A673 (cell line): Measurements from ENCODE around the gene PRR15. TPM values are rescaled to one million over a fixed set of nuclear protein-coding genes. Genes with fewer than 3 reads are reported as not detected.
"Not testable (repeated sequence)": the region's sequence is repeated elsewhere in the genome, so short reads cannot be mapped to it uniquely, and the experiment has no call there.

Experiments used
- BruUV-seq: library from RNA; stranded (reverse); fragments of 400-500 nt; replicated peaks from 2 replicates; lab custom pipeline; 2021; lab: Mats Ljungman, UMichigan
- CTCF ChIA-PET: fragments of 300-600 bp; sonication (Branson Sonifier 250); formaldehyde crosslinking; loops from one replicate; lab custom pipeline; 2022; ENCODE audit warnings: antibody characterized with exemption; lab: Charles Lee
- POLR2A ChIA-PET: fragments of 300-600 bp; sonication (Branson Sonifier 250); formaldehyde crosslinking; loops from one replicate; lab custom pipeline; 2022; ENCODE audit warnings: antibody characterized with exemption; ENCODE audit not compliant: low non-redundant PET; lab: Charles Lee
- DNase-seq: peaks from one replicate; pipeline ENCODE4 v3.0.0-alpha.2; 2015; ENCODE audit warnings: low spot score
- H3K27ac ChIP-seq: fragments of 200-600 bp; sonication (generic); 2 replicates; pipeline ENCODE4 v1.5.1; 2016; ENCODE audit warnings: mixed run types, low read depth, mild to moderate bottlenecking, mixed read lengths, antibody characterized with exemption, low read length; ENCODE audit not compliant: poor library complexity, severe bottlenecking
- H3K27me3 ChIP-seq: fragments of 200-600 bp; sonication (generic); replicated peaks from 2 replicates; pipeline ENCODE4 v1.6.1; 2017; ENCODE audit warnings: mixed run types, low read depth, mild to moderate bottlenecking, mixed read lengths, antibody characterized with exemption, low read length; ENCODE audit not compliant: insufficient read depth, poor library complexity
- H3K36me3 ChIP-seq: fragments of 200-600 bp; sonication (generic); 2 replicates; pipeline ENCODE4 v1.6.1; 2016; ENCODE audit warnings: mixed run types, mild to moderate bottlenecking, mixed read lengths, antibody characterized with exemption, low read length; ENCODE audit not compliant: insufficient read depth, poor library complexity, severe bottlenecking
- H3K4me1 ChIP-seq: fragments of 200-600 bp; sonication (generic); 2 replicates; pipeline ENCODE4 v1.6.1; 2017; ENCODE audit warnings: mixed run types, mild to moderate bottlenecking, mixed read lengths, antibody characterized with exemption, low read length; ENCODE audit not compliant: insufficient read depth, poor library complexity, severe bottlenecking
- H3K4me3 ChIP-seq: fragments of 200-600 bp; sonication (generic); 2 replicates; pipeline ENCODE4 v1.5.1; 2016; ENCODE audit warnings: low read depth, mixed run types, mild to moderate bottlenecking, mixed read lengths, low read length; ENCODE audit not compliant: poor library complexity, severe bottlenecking
- H3K9me3 ChIP-seq: fragments of 200-600 bp; sonication (generic); 2 replicates; pipeline ENCODE4 v1.6.1; 2016; ENCODE audit warnings: mixed run types, low read depth, mild to moderate bottlenecking, mixed read lengths, antibody characterized with exemption, low read length; ENCODE audit not compliant: poor library complexity, severe bottlenecking
- CTCF ChIP-seq: fragments of 300-800, 200-600 bp; sonication (generic); conservative IDR thresholded peaks from 2 replicates; pipeline ENCODE4 v1.5.1; 2017; ENCODE audit warnings: low read depth, mild to moderate bottlenecking, antibody characterized with exemption, low read length, moderate library complexity, mixed read lengths
- EZH2 ChIP-seq: fragments of 200-600 bp; sonication (generic); IDR thresholded peaks from 2 replicates; pipeline ENCODE4 v1.6.1; 2017; ENCODE audit warnings: borderline replicate concordance, low read depth, mild to moderate bottlenecking, mixed read lengths, antibody characterized with exemption, low read length; ENCODE audit not compliant: poor library complexity, severe bottlenecking
- intact Hi-C: fragments of 100-400 bp; cut with micrococcal nuclease; formaldehyde crosslinking; loops from one replicate; pipeline ENCODE4 v1.10.0; 2022; ENCODE audit not compliant: unreplicated experiment
- total RNA-seq: library from RNA; stranded (reverse); gene quantifications from 2 replicates; pipeline ENCODE4 v1.2.3, GENCODE V29; 2021

The PRR15 gene
- total RNA-seq, 1 experiment from 2014 or later: 0.17 TPM

GRCh38 chr7:29523728-29524127 lies 39.9 kb upstream of the PRR15 start:
- POLR2A ChIA-PET: no interaction called here
- Histone ChIP-seq H3K4me1 (no peaks in the 10 kb centered on the region), H3K4me3 (no peak overlapping the region), H3K36me3 (no peaks in the 10 kb centered on the region), H3K9me3 (peaks cover 7% of the 10 kb centered on the region), H3K27me3 (no peaks in the 10 kb centered on the region), H3K27ac (no peak overlapping the region)
- BruUV-seq: no TSS peak
- DNase-seq: no peak
- intact Hi-C loops: no loop called here
- TF ChIP-seq CTCF (no peak), EZH2 (no peak)
- CTCF ChIA-PET: no interaction called here

GRCh38 chr7:29527505-29528108 lies 36.0 kb upstream of the PRR15 start:
- ChIA-PET POLR2A (no interaction called here), CTCF (interaction anchor here (0.7 kb wide), 1 partner anchor 606 kb away, joined by 17 read pairs; no protein-coding TSS in a partner anchor)
- H3K27ac ChIP-seq: no peak overlapping the region
- no peaks in the 10 kb centered on the region for H3K27me3 ChIP-seq
- H3K4me3 ChIP-seq: no peak overlapping the region
- intact Hi-C loops: no loop called here
- H3K4me1 ChIP-seq: no peaks in the 10 kb centered on the region
- BruUV-seq: no TSS peak
- H3K36me3 ChIP-seq: no peaks in the 10 kb centered on the region
- no peak for TF ChIP-seq CTCF
- no peak for TF ChIP-seq EZH2
- H3K9me3 ChIP-seq: no peaks in the 10 kb centered on the region
- DNase-seq: no peak

DNA sequence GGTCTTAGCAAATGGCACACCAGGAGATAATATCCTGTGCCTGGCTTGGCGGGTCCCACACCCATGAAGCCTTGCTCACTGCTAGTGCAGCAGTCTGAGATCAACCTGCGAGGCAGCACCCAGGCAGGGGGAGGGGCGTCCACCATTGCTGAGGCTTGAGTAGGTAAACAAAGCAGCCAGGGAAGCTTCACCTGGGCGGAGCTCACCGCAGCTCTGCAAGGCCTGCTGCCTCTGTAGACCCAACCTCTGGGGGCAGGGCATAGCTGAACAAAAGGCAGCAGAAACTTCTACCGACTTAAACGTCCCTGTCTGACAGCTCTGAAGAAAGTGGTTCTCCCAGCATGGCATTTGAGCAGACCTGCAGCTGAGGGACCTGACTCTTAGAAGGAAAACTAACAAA lies 35.1 kb upstream of the PRR15 start:
- H3K36me3 ChIP-seq, H3K4me3 ChIP-seq, BruUV-seq, H3K9me3 ChIP-seq, H3K4me1 ChIP-seq, POLR2A ChIA-PET, H3K27me3 ChIP-seq, DNase-seq, intact Hi-C loops, H3K27ac ChIP-seq, CTCF ChIA-PET: not testable (repeated sequence)

GRCh38 chr7:29538389-29538788 lies 25.2 kb upstream of the PRR15 start:
- ChIA-PET CTCF (no interaction called here), POLR2A (no interaction called here)
- H3K27me3 ChIP-seq: peaks cover 3% of the 10 kb centered on the region
- no peak overlapping the region for H3K27ac ChIP-seq
- no peak overlapping the region for H3K4me3 ChIP-seq
- intact Hi-C loops: no loop called here
- BruUV-seq: no TSS peak
- no peaks in the 10 kb centered on the region for H3K4me1 ChIP-seq
- DNase-seq: peak; percentile 30
- peaks cover 4% of the 10 kb centered on the region for H3K9me3 ChIP-seq
- TF ChIP-seq EZH2: no peak
- peak; percentile 29; the same call in 1 of the 2 replicates for TF ChIP-seq CTCF
- H3K36me3 ChIP-seq: no peaks in the 10 kb centered on the region
